Heart right ventricle (tissue), 16 donors: ENCODE results near the gene RNF227. TPM values are rescaled to one million over a fixed set of nuclear protein-coding genes. Genes with fewer than 3 reads are reported as not detected.

Experiments
- ATAC-seq, 8 donors: fragments of 200-7000 bp; cut with Tn5 transposase; one replicate each; pipeline ENCODE4 v1.9.1; 2020; ENCODE audit warnings: mild to moderate bottlenecking in 8 of 8, moderate library complexity in 8 of 8, moderate number of reproducible peaks in 1 of 8
- DNase-seq, 2 donors: peaks; one replicate each; pipeline ENCODE4 v3.0.0-alpha.2; 2020
- H3K27ac ChIP-seq, 10 donors: fragments of 200-600 bp; sonication (generic) in 2 of 10; one replicate each; pipeline versions ENCODE4 v1.5.0 to v1.8.0; 2020 to 2022; ENCODE audit warnings: mild to moderate bottlenecking in 3 of 10
- H3K27me3 ChIP-seq, 7 donors: fragments of 200-600 bp; one replicate each; pipeline ENCODE4 v1.8.0; 2021 to 2022; ENCODE audit warnings: mild to moderate bottlenecking in 2 of 7
- H3K36me3 ChIP-seq, 9 donors: fragments of 200-600 bp; sonication (generic) in 1 of 9; one replicate each; pipeline versions ENCODE4 v1.5.0 to v1.8.0; 2020 to 2022; ENCODE audit warnings: mild to moderate bottlenecking in 2 of 9
- H3K4me1 ChIP-seq, 9 donors: fragments of 200-600 bp; sonication (generic) in 1 of 9; one replicate each; pipeline versions ENCODE4 v1.5.0 to v1.8.0; 2020 to 2022; ENCODE audit warnings: mild to moderate bottlenecking in 4 of 9
- H3K4me3 ChIP-seq, 10 donors: fragments of 200-600 bp; sonication (generic) in 2 of 10; one replicate each; pipeline versions ENCODE4 v1.5.0 to v1.8.0; 2020 to 2022; ENCODE audit warnings: mild to moderate bottlenecking in 7 of 10, moderate library complexity in 2 of 10
- H3K9me3 ChIP-seq, 11 donors: fragments of 200-600 bp in 10 of 11; sonication (generic) in 2 of 11; one replicate each; pipeline versions ENCODE4 v1.5.0 to v1.8.0; 2013 to 2022; ENCODE audit warnings: mild to moderate bottlenecking in 2 of 11, control low read depth in 1 of 11, moderate library complexity in 1 of 11
- CTCF ChIP-seq, 9 donors: fragments of 200-600 bp; sonication (generic) in 2 of 9; IDR thresholded peaks; one replicate each; pipeline versions ENCODE4 v1.5.0 to v1.8.0; 2021 to 2022; ENCODE audit warnings: antibody characterized with exemption in 9 of 9, mild to moderate bottlenecking in 5 of 9, moderate library complexity in 1 of 9
- WGBS, 2 donors: extraction: QIAGEN DNeasy Blood & Tissue Kit; methylation state at CpG; one replicate each; pipeline ENCODE4 v1.1.7; 2013; ENCODE audit warnings: inconsistent platforms in 1 of 2; 5-methylcytosine and 5-hydroxymethylcytosine counted together
- intact Hi-C, 10 donors: fragments of 100-400 bp; cut with DNase I; formaldehyde crosslinking; loops; one replicate each; pipeline versions ENCODE4 v1.11.1 to v1.14.2; 2022
- polyA plus RNA-seq, 2 donors: library from polyadenylated mRNA; stranded (reverse); fragments of 200-250 nt; gene quantifications; one replicate each; pipeline ENCODE4 v1.2.3, GENCODE V29; 2013
- total RNA-seq, 10 donors: library from RNA; stranded (reverse); fragmentation: NEBNext Ultra II Directional in 3 of 10; extraction: Animal tissue kit (Norgen Biotek cat#: 25700) in 3 of 10; gene quantifications; one replicate each; pipeline versions ENCODE4 v1.2.1 to v1.2.4, GENCODE V29; 2021 to 2023
- donor health status: Arrhythmogenic right ventricular cardiomyopathy.
- donor health status: ischemic (EF 13 %, LVEDD 7.1; RV severe dilation, severe dysfunction).
- donor health status: healthy with polysubstance abuse.
- donor health status: DM: no; HTN: yes; CAD: no.
- donor health status: DM: no; HTN: no; CAD: no.
- donor health status: ischemic (EF 25% LVEDD 6.9; RV normal size, moderate dysfunction).
- donor health status: ischemic (EF 25% LVEDD 5.7; RV mildly dilated, moderate dysfunction).
- donor health status: healthy.
- donor health status: DM: yes; HTN: yes; CAD: no.
- donor health status: Ischemic cardiomyopathy.
- donor health status: ischemic (EF 35%, LVEDD 5.7; RV mildly dilated, moderate dysfunction).
- donor health status: nonischemic (EF 11% LVEDD 7.7; RV severe dilation, severe dysfunction).
- donor health status: DM: yes; HTN: yes; CAD: no.
- donor health status: PGD.
- donor health status: ischemic (EF 29% LVEDD 5.4; RV normal size, mild dysfunction).
- donor health status: nonischemic (EF 23%, LVEDD 6.1; RV moderate dilation, normal function).

Gene RNF227
- total and polyA plus RNA-seq, 12 donors: 0.15 to 1.9 (median 0.93) TPM

DNA sequence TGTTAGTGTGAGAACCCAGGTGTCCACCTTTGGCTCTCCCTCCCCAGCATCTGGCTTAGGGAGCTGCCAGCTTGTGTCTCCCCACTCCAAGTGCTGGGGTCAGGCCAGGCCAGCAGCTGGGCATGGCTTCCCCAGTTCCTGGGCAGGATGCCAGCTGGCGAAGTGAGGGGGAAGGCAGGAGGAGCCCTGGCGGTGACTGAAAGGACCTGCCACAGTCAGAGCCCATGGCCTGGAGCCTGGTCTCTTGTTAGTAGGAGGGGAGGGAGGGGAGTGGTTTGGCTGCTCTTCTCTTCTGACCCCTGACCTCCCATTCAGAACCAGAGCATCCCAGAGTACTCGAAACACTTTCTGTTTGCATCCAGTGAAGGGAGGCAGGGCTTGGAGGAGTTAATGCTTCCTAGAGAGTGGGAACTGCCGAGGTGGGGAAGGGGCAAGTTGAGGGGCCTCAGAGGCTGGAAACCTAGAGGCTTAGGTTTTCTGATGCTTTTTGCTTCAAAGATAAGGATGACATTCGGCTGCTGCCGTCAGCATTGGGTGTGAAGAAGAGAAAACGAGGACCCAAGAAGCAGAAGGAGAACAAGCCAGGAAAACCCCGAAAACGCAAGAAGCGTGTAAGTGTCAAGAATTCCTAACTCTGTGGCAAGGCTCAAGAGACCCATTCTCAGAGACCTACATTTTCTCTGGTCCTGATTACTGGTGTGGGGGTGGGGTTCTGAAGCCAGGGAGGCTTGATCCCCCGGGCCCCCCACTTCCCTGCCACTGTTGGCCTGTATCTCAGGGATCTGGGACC is 26.7 kb downstream of the RNF227 start:
- Histone ChIP-seq H3K36me3 (peaks cover 0 to 48% (median 7%) of the 10 kb centered on the region in 9 donors), H3K4me3 (peak overlapping the region in 7 of 10 donors; percentile 25 to 96 (median 77)), H3K27me3 (no peaks in the 10 kb centered on the region), H3K27ac (peak overlapping the region; percentile 72 to 98 (median 92)), H3K9me3 (no peaks in the 10 kb centered on the region), H3K4me1 (peaks cover 19 to 52% (median 49%) of the 10 kb centered on the region in 9 donors)
- intact Hi-C loops: loop anchor here in 3 of 10 donors (2.0 to 5.0 kb wide), 5 partner anchors 25 to 67 kb away; partner anchors contain the start of genes CNTROB (in 1 of the 3), KDM6B (in 1 of the 3) and TRAPPC1 (in 1 of the 3)
- peak; percentile 96 to 98 for DNase-seq
- WGBS, 2 donors: 21 to 24% methylated on average over 11 of the region's 11 CpGs
- peak; percentile 22 to 69 (median 55) for TF ChIP-seq CTCF (IDR thresholded peaks at IDR 0.05)
- peak; percentile 66 to 94 (median 83) for ATAC-seq

DNA sequence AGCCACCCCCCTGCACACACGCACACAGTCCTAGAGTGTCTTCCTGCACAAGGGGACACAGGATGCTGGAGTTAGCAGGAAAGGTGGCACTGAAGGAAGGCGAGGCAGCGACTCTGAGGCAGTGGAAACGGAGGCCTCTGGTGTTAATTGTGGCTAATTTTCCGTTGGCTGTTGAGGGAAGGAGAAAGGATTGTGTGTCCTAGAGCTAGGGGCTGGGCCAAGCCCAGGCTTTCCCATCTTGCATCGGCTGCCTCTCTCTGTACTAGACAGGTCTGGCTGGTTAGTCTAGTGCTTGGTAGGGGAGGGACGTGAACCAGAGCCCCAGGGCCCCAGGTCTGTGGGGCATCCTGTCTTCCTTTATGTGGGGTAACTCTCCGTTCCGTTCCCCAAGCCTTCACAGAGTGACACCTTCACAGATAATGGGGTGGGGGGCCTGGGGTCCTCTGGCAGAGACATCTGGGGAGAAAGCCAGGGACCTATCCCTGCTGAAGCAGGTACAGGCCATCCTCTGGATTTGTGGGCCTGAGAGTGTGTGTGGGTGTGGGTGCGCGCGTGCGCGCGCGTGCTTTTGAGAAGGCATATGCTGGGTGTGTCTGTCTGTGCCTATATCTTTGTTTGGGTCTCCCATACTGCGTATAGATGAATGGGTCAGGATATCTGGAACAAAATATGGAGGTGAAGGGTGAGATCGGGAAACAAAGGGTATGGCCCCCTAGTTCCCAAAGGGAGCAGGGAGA is 27.7 kb downstream of the RNF227 start, which contains the start of gene CHD3:
Gene CHD3 (plus strand): TSS at position 606 of the 737 bp plus-strand sequence. CDS start 212 bp downstream, outside the sequence.
- DNase-seq: no peak
- TF ChIP-seq CTCF (IDR thresholded peaks at IDR 0.05): no peak
- H3K27ac ChIP-seq: peak within 1 kb of the TSS; percentile 72 to 98 (median 92)
- intact Hi-C loops: loop anchor here in 3 of 10 donors (2.0 to 5.0 kb wide), 5 partner anchors 26 to 66 kb away; partner anchors contain the start of genes CNTROB (in 1 of the 3), KDM6B (in 1 of the 3) and TRAPPC1 (in 1 of the 3)
- no peaks in the 10 kb centered on the region for H3K9me3 ChIP-seq
- ATAC-seq: peak in 7 of 8 donors; percentile 0 to 71 (median 28)
- peaks cover 0 to 38% (median 0%) of the 10 kb centered on the region in 9 donors for H3K36me3 ChIP-seq
- 26 to 38% methylated on average over 18 of the region's 18 CpGs for WGBS, 2 donors
- H3K27me3 ChIP-seq: no peaks in the 10 kb centered on the region
- H3K4me1 ChIP-seq: peaks cover 19 to 61% (median 49%) of the 10 kb centered on the region in 9 donors
- peak within 1 kb of the TSS; percentile 23 to 96 (median 78) for H3K4me3 ChIP-seq

DNA sequence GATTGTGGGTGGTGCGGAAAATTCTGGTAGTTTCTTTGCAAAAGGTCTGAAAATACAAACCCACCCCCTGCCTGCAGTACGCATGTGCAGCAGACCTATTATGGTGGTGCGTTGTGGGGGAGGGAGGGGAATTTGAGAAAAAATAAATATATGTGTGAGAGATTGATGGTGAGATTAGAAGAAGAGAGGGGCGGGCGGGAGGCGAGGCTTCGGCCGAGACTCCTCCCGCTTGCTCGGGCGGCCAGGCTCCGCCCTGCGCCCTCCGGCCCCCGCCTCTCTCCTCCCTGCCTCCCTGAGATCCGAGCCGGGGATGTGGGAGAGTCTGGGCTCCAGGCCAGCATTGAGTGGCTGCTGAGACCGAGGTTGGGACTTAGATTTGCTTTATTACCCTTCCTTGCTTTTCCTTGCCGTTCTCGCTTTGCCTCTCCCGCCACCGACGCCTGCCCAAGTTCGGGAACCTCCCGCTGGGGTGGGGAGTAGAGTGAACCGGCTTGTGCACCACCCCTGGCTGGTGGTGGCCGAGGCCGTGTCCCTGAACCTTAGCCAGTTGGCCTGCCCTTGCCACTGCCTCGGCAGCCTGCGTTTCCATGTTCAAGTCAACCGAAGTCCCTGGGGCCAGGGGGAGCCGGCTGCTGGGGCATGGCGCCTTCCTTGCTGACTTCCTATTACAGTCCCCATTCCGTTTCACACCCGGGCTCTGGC is 28.5 kb downstream of the RNF227 start:
- peaks cover 0 to 31% (median 0%) of the 10 kb centered on the region in 9 donors for H3K36me3 ChIP-seq
- no peaks in the 10 kb centered on the region for H3K9me3 ChIP-seq
- ATAC-seq (peak; percentile 85 to 93 (median 88)), DNase-seq (peak; percentile 91 to 94)
- intact Hi-C loops: loop anchor here in 3 of 10 donors (2.0 to 5.0 kb wide), 6 partner anchors 25 to 65 kb away; partner anchors contain the start of genes NAA38 (in 2 of the 3), CNTROB (in 1 of the 3), KDM6B (in 1 of the 3) and TRAPPC1 (in 1 of the 3)
- H3K4me3 ChIP-seq: peak overlapping the region; percentile 23 to 96 (median 78)
- peaks cover 19 to 68% (median 50%) of the 10 kb centered on the region in 9 donors for H3K4me1 ChIP-seq
- 0 to 3% methylated on average over 34 to 35 of the region's 35 CpGs for WGBS, 2 donors
- H3K27ac ChIP-seq: peak overlapping the region; percentile 72 to 98 (median 92)
- no peaks in the 10 kb centered on the region for H3K27me3 ChIP-seq
- peak in 1 of 9 donors; percentile 14 for TF ChIP-seq CTCF (IDR thresholded peaks at IDR 0.05)
